GM23338 (cell line): Measurements from ENCODE around the gene EYA4. TPM values are rescaled to one million over a fixed set of nuclear protein-coding genes. Genes with fewer than 3 reads are reported as not detected.

Experiments used
- ATAC-seq: fragments of 200-7000 bp; cut with Tn5 transposase; 3 replicates; pipeline ENCODE4 v1.9.1; 2020
- DNase-seq: peaks from one replicate; pipeline ENCODE4 v3.0.0-alpha.2; 2015; ENCODE audit warnings: low spot score
- H2AFZ ChIP-seq: fragments of 200-600 bp; sonication (generic); 2 replicates; pipeline ENCODE4 v1.8.0; 2016; ENCODE audit warnings: antibody characterized with exemption, mild to moderate bottlenecking, moderate library complexity
- H3F3A ChIP-seq: fragments of 200-600 bp; sonication (generic); replicated peaks from 2 replicates; pipeline ENCODE4 v1.8.0; 2017; ENCODE audit warnings: antibody characterized with exemption, mixed run types, low read depth
- H3K27ac ChIP-seq: fragments of 200-600 bp; sonication (generic); 2 replicates; pipeline ENCODE4 v1.6.1; 2016; ENCODE audit warnings: low read depth
- H3K27me3 ChIP-seq: fragments of 200-600 bp; sonication (generic); 2 replicates; pipeline ENCODE4 v1.8.0; 2016; ENCODE audit warnings: mild to moderate bottlenecking, mixed run types, moderate library complexity; ENCODE audit not compliant: insufficient read depth
- H3K36me3 ChIP-seq: fragments of 200-600 bp; sonication (generic); 2 replicates; pipeline ENCODE4 v1.8.0; 2016; ENCODE audit warnings: mild to moderate bottlenecking; ENCODE audit not compliant: insufficient read depth
- H3K4me1 ChIP-seq: fragments of 200-600 bp; sonication (generic); 2 replicates; pipeline ENCODE4 v1.8.0; 2016; ENCODE audit warnings: mild to moderate bottlenecking, moderate library complexity; ENCODE audit not compliant: insufficient read depth
- H3K4me2 ChIP-seq: fragments of 200-600 bp; sonication (generic); 2 replicates; pipeline ENCODE4 v1.7.1; 2017; ENCODE audit warnings: mixed run types
- H3K4me3 ChIP-seq: fragments of 200-600 bp; sonication (generic); 2 replicates; pipeline ENCODE4 v1.6.1; 2016; ENCODE audit warnings: mixed run types
- H3K79me2 ChIP-seq: fragments of 200-600 bp; sonication (generic); replicated peaks from 2 replicates; pipeline ENCODE4 v1.8.0; 2017; ENCODE audit warnings: mild to moderate bottlenecking; ENCODE audit not compliant: insufficient read depth
- H3K9me2 ChIP-seq: fragments of 200-600 bp; sonication (generic); 2 replicates; pipeline ENCODE4 v1.8.0; 2017; ENCODE audit not compliant: insufficient read depth
- H4K20me1 ChIP-seq: fragments of 200-600 bp; sonication (generic); replicated peaks from 2 replicates; pipeline ENCODE4 v1.8.0; 2017; ENCODE audit warnings: mild to moderate bottlenecking; ENCODE audit not compliant: insufficient read depth
- H3K27ac Mint-ChIP-seq: 2 replicates; pipeline ENCODE4 v1.8.0; 2020; ENCODE audit warnings: inconsistent platforms, mild to moderate bottlenecking, moderate library complexity, mixed read lengths
- H3K27me3 Mint-ChIP-seq: 3 replicates; pipeline ENCODE4 v1.8.0; 2022; ENCODE audit warnings: low read depth, mild to moderate bottlenecking, moderate library complexity, mixed read lengths, inconsistent platforms; ENCODE audit not compliant: insufficient read depth, poor library complexity
- H3K36me3 Mint-ChIP-seq: 3 replicates; pipeline ENCODE4 v1.8.0; 2021; ENCODE audit warnings: low read depth, mild to moderate bottlenecking, inconsistent platforms, moderate library complexity, mixed read lengths
- H3K4me1 Mint-ChIP-seq: 3 replicates; pipeline ENCODE4 v1.8.0; 2020; ENCODE audit warnings: mild to moderate bottlenecking, inconsistent platforms, mixed read lengths
- H3K4me3 Mint-ChIP-seq: 3 replicates; pipeline ENCODE4 v1.8.0; 2021; ENCODE audit warnings: moderate library complexity, mild to moderate bottlenecking, inconsistent platforms, mixed read lengths
- H3K9me3 Mint-ChIP-seq: 3 replicates; pipeline ENCODE4 v1.8.0; 2020; ENCODE audit warnings: moderate library complexity, mild to moderate bottlenecking, inconsistent platforms, mixed read lengths
- CREB1 ChIP-seq: fragments of 250-450 bp; sonication (Bioruptor Pico); IDR thresholded peaks from 2 replicates; pipeline ENCODE4 v1.5.0; 2020; ENCODE audit warnings: low read depth, mild to moderate bottlenecking, moderate library complexity
- EZH2 ChIP-seq: fragments of 200-600 bp; sonication (generic); IDR thresholded peaks from one replicate; pipeline ENCODE4 v1.8.0; 2017; ENCODE audit warnings: antibody characterized with exemption, mild to moderate bottlenecking, low read depth; ENCODE audit not compliant: unreplicated experiment
- EZH2phosphoT487 ChIP-seq: fragments of 200-600 bp; sonication (generic); IDR thresholded peaks from one replicate; pipeline ENCODE4 v1.8.1; 2018; ENCODE audit warnings: antibody characterized with exemption; ENCODE audit not compliant: unreplicated experiment
- JUNB ChIP-seq: IDR thresholded peaks from one replicate; pipeline ENCODE4 v1.6.1; 2016; ENCODE audit warnings: antibody characterized with exemption; ENCODE audit not compliant: unreplicated experiment
- NANOG ChIP-seq: IDR thresholded peaks from 2 replicates; pipeline ENCODE4 v1.6.1; 2016; ENCODE audit warnings: antibody characterized with exemption, borderline replicate concordance
- POLR2AphosphoS5 ChIP-seq: IDR thresholded peaks from 2 replicates; pipeline ENCODE4 v1.6.1; 2016; ENCODE audit warnings: antibody characterized with exemption, low read depth
- STAT1 ChIP-seq: IDR thresholded peaks from one replicate; pipeline ENCODE4 v1.6.1; 2016; ENCODE audit warnings: antibody characterized with exemption; ENCODE audit not compliant: unreplicated experiment
- ZNF114 ChIP-seq: fragments of 250-450 bp; sonication (Bioruptor Pico); IDR thresholded peaks from 2 replicates; pipeline ENCODE4 v1.5.0; 2020; ENCODE audit warnings: mild to moderate bottlenecking, moderate library complexity
- ZNF331 ChIP-seq: fragments of 250-450 bp; sonication (Bioruptor Pico); IDR thresholded peaks from 2 replicates; pipeline ENCODE4 v1.5.0; 2020; ENCODE audit warnings: low read depth, mild to moderate bottlenecking, moderate library complexity
- polyA plus RNA-seq: library from polyadenylated mRNA; unstranded; fragments of >200 nt; fragmentation: Nextera tagmentation; extraction: Ambion mirVana; gene quantifications from 2 replicates; pipeline ENCODE4 v1.2.1, GENCODE V29; 2016
- total RNA-seq: library from RNA; depleted of rRNA; stranded (reverse); fragments of >200 nt; shearing (Covaris generic); gene quantifications from 2 replicates; pipeline ENCODE4 v1.2.3, GENCODE V29; 2014
- TF ChIP-seq, protein P1 (sequence below): IDR thresholded peaks from 2 replicates; pipeline ENCODE4 v1.6.1; 2016; ENCODE audit warnings: antibody characterized with exemption
- TF ChIP-seq, protein P2 (sequence below), 2 experiments: fragments of 200-600 bp in 1 of 2; sonication (generic) in 1 of 2; conservative IDR thresholded peaks; 2 replicates each; pipeline versions ENCODE4 v1.5.1 to v1.6.1; 2016 to 2017; ENCODE audit warnings: antibody characterized with exemption in 2 of 2, low read depth in 2 of 2, mild to moderate bottlenecking in 2 of 2, moderate library complexity in 1 of 2
- TF ChIP-seq, protein P3 (sequence below): fragments of 250-450 bp; sonication (Bioruptor Pico); IDR thresholded peaks from 2 replicates; pipeline ENCODE4 v1.5.0; 2020; ENCODE audit warnings: mild to moderate bottlenecking, moderate library complexity
- TF ChIP-seq, protein P4 (sequence below): IDR thresholded peaks from one replicate; pipeline ENCODE4 v1.6.1; 2018; ENCODE audit warnings: antibody characterized with exemption; ENCODE audit not compliant: unreplicated experiment

The EYA4 gene
- total and polyA plus RNA-seq, 2 experiments from 2014 or later, result 0.05 to 0.21 TPM

DNA sequence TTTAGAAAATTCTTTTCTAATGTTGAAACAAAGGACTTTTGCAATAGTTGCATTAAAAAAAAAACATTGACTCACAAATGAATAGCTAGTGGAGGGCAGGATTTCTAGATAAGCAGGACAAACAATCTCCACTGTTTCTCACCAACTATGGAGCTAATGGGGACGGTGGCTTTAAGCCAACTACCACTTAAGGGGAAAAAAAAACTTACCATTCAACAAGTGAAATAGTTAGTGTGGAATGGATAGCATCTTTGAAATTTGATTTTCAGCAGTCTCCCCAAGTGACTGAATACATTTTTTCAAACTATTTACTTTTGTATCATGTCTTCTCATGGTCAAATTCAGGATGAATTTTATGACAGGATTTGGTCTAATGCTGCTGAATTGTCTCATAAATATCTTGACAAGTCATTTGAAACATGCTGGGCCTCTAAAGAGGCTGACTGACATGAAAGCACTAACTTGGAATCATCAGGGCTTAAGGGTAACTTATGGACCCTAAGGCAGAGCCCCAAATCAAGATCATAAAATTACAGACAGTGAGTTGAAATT lies 100.5 kb downstream of the EYA4 start:
- peaks cover 3% of the 10 kb centered on the region for H3K27me3 Mint-ChIP-seq
- no peak overlapping the region for H3K4me3 Mint-ChIP-seq
- peaks cover 5% of the 10 kb centered on the region; the same call in 2 of the 3 replicates for H3K4me1 Mint-ChIP-seq
- H3K9me2 ChIP-seq, result no peaks in the 10 kb centered on the region
- H3K79me2 ChIP-seq, result no peaks in the 10 kb centered on the region
- no peaks in the 10 kb centered on the region for H3F3A ChIP-seq
- no peaks in the 10 kb centered on the region for H4K20me1 ChIP-seq
- H3K27me3 ChIP-seq, result no peaks in the 10 kb centered on the region
- no peak overlapping the region for H3K4me3 ChIP-seq
- no peak overlapping the region for H3K4me2 ChIP-seq
- ATAC-seq (no peak), DNase-seq (no peak)
- no peaks in the 10 kb centered on the region for H3K9me3 Mint-ChIP-seq
- no peaks in the 10 kb centered on the region for H3K36me3 ChIP-seq
- no peak for TF ChIP-seq JUNB
- TF ChIP-seq, protein P1, sequence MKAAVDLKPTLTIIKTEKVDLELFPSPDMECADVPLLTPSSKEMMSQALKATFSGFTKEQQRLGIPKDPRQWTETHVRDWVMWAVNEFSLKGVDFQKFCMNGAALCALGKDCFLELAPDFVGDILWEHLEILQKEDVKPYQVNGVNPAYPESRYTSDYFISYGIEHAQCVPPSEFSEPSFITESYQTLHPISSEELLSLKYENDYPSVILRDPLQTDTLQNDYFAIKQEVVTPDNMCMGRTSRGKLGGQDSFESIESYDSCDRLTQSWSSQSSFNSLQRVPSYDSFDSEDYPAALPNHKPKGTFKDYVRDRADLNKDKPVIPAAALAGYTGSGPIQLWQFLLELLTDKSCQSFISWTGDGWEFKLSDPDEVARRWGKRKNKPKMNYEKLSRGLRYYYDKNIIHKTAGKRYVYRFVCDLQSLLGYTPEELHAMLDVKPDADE, result no peak
- no peak for TF ChIP-seq NANOG
- no peak for TF ChIP-seq EZH2
- no peak for TF ChIP-seq EZH2phosphoT487
- TF ChIP-seq, protein P2, sequence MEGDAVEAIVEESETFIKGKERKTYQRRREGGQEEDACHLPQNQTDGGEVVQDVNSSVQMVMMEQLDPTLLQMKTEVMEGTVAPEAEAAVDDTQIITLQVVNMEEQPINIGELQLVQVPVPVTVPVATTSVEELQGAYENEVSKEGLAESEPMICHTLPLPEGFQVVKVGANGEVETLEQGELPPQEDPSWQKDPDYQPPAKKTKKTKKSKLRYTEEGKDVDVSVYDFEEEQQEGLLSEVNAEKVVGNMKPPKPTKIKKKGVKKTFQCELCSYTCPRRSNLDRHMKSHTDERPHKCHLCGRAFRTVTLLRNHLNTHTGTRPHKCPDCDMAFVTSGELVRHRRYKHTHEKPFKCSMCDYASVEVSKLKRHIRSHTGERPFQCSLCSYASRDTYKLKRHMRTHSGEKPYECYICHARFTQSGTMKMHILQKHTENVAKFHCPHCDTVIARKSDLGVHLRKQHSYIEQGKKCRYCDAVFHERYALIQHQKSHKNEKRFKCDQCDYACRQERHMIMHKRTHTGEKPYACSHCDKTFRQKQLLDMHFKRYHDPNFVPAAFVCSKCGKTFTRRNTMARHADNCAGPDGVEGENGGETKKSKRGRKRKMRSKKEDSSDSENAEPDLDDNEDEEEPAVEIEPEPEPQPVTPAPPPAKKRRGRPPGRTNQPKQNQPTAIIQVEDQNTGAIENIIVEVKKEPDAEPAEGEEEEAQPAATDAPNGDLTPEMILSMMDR (conservative IDR thresholded peaks at IDR 0.05; ENCODE audit: low read depth in 2 of 2), result no peak
- no peak for TF ChIP-seq POLR2AphosphoS5
- TF ChIP-seq CREB1 (CRISPR knock-in tag), result no peak
- TF ChIP-seq ZNF331 (CRISPR knock-in tag), result no peak
- TF ChIP-seq ZNF114 (CRISPR knock-in tag), result no peak
- TF ChIP-seq, protein P3, sequence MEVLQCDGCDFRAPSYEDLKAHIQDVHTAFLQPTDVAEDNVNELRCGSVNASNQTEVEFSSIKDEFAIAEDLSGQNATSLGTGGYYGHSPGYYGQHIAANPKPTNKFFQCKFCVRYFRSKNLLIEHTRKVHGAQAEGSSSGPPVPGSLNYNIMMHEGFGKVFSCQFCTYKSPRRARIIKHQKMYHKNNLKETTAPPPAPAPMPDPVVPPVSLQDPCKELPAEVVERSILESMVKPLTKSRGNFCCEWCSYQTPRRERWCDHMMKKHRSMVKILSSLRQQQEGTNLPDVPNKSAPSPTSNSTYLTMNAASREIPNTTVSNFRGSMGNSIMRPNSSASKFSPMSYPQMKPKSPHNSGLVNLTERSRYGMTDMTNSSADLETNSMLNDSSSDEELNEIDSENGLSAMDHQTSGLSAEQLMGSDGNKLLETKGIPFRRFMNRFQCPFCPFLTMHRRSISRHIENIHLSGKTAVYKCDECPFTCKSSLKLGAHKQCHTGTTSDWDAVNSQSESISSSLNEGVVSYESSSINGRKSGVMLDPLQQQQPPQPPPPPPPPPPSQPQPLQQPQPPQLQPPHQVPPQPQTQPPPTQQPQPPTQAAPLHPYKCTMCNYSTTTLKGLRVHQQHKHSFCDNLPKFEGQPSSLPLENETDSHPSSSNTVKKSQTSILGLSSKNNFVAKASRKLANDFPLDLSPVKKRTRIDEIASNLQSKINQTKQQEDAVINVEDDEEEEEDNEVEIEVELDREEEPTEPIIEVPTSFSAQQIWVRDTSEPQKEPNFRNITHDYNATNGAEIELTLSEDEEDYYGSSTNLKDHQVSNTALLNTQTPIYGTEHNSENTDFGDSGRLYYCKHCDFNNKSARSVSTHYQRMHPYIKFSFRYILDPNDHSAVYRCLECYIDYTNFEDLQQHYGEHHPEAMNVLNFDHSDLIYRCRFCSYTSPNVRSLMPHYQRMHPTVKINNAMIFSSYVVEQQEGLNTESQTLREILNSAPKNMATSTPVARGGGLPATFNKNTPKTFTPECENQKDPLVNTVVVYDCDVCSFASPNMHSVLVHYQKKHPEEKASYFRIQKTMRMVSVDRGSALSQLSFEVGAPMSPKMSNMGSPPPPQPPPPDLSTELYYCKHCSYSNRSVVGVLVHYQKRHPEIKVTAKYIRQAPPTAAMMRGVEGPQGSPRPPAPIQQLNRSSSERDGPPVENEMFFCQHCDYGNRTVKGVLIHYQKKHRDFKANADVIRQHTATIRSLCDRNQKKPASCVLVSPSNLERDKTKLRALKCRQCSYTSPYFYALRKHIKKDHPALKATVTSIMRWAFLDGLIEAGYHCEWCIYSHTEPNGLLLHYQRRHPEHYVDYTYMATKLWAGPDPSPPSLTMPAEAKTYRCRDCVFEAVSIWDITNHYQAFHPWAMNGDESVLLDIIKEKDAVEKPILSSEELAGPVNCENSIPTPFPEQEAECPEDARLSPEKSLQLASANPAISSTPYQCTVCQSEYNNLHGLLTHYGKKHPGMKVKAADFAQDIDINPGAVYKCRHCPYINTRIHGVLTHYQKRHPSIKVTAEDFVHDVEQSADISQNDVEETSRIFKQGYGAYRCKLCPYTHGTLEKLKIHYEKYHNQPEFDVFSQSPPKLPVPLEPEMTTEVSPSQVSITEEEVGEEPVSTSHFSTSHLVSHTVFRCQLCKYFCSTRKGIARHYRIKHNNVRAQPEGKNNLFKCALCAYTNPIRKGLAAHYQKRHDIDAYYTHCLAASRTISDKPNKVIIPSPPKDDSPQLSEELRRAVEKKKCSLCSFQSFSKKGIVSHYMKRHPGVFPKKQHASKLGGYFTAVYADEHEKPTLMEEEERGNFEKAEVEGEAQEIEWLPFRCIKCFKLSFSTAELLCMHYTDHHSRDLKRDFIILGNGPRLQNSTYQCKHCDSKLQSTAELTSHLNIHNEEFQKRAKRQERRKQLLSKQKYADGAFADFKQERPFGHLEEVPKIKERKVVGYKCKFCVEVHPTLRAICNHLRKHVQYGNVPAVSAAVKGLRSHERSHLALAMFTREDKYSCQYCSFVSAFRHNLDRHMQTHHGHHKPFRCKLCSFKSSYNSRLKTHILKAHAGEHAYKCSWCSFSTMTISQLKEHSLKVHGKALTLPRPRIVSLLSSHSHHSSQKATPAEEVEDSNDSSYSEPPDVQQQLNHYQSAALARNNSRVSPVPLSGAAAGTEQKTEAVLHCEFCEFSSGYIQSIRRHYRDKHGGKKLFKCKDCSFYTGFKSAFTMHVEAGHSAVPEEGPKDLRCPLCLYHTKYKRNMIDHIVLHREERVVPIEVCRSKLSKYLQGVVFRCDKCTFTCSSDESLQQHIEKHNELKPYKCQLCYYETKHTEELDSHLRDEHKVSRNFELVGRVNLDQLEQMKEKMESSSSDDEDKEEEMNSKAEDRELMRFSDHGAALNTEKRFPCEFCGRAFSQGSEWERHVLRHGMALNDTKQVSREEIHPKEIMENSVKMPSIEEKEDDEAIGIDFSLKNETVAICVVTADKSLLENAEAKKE (CRISPR knock-in tag), result no peak
- TF ChIP-seq, protein P4, sequence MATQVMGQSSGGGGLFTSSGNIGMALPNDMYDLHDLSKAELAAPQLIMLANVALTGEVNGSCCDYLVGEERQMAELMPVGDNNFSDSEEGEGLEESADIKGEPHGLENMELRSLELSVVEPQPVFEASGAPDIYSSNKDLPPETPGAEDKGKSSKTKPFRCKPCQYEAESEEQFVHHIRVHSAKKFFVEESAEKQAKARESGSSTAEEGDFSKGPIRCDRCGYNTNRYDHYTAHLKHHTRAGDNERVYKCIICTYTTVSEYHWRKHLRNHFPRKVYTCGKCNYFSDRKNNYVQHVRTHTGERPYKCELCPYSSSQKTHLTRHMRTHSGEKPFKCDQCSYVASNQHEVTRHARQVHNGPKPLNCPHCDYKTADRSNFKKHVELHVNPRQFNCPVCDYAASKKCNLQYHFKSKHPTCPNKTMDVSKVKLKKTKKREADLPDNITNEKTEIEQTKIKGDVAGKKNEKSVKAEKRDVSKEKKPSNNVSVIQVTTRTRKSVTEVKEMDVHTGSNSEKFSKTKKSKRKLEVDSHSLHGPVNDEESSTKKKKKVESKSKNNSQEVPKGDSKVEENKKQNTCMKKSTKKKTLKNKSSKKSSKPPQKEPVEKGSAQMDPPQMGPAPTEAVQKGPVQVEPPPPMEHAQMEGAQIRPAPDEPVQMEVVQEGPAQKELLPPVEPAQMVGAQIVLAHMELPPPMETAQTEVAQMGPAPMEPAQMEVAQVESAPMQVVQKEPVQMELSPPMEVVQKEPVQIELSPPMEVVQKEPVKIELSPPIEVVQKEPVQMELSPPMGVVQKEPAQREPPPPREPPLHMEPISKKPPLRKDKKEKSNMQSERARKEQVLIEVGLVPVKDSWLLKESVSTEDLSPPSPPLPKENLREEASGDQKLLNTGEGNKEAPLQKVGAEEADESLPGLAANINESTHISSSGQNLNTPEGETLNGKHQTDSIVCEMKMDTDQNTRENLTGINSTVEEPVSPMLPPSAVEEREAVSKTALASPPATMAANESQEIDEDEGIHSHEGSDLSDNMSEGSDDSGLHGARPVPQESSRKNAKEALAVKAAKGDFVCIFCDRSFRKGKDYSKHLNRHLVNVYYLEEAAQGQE, result no peak
- TF ChIP-seq STAT1, result no peak
- H3K27ac Mint-ChIP-seq, result no peak overlapping the region
- no peak overlapping the region for H3K27ac ChIP-seq
- no peaks in the 10 kb centered on the region for H3K36me3 Mint-ChIP-seq
- no peak overlapping the region for H2AFZ ChIP-seq
- H3K4me1 ChIP-seq, result no peaks in the 10 kb centered on the region; the same call in 1 of the 2 replicates
